GM10266 (cell line): ENCODE data around the gene ARHGEF16.

Experiments used
- DNase-seq: peaks from one replicate; pipeline ENCODE4 v3.0.0; 2012; ENCODE audit errors: extremely low spot score
- TF ChIP-seq, protein P1 (sequence below): IDR thresholded peaks from 2 replicates; pipeline ENCODE4 v1.5.1; 2012; ENCODE audit warnings: mild to moderate bottlenecking, low read depth; ENCODE audit not compliant: control insufficient read depth, insufficient read depth; ENCODE audit errors: missing control alignments

ARHGEF16 gene

GRCh38 chr1:3465935-3466321 is 11.5 kb downstream of the ARHGEF16 start:
- TF ChIP-seq, protein P1, sequence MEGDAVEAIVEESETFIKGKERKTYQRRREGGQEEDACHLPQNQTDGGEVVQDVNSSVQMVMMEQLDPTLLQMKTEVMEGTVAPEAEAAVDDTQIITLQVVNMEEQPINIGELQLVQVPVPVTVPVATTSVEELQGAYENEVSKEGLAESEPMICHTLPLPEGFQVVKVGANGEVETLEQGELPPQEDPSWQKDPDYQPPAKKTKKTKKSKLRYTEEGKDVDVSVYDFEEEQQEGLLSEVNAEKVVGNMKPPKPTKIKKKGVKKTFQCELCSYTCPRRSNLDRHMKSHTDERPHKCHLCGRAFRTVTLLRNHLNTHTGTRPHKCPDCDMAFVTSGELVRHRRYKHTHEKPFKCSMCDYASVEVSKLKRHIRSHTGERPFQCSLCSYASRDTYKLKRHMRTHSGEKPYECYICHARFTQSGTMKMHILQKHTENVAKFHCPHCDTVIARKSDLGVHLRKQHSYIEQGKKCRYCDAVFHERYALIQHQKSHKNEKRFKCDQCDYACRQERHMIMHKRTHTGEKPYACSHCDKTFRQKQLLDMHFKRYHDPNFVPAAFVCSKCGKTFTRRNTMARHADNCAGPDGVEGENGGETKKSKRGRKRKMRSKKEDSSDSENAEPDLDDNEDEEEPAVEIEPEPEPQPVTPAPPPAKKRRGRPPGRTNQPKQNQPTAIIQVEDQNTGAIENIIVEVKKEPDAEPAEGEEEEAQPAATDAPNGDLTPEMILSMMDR, result no peak

DNA sequence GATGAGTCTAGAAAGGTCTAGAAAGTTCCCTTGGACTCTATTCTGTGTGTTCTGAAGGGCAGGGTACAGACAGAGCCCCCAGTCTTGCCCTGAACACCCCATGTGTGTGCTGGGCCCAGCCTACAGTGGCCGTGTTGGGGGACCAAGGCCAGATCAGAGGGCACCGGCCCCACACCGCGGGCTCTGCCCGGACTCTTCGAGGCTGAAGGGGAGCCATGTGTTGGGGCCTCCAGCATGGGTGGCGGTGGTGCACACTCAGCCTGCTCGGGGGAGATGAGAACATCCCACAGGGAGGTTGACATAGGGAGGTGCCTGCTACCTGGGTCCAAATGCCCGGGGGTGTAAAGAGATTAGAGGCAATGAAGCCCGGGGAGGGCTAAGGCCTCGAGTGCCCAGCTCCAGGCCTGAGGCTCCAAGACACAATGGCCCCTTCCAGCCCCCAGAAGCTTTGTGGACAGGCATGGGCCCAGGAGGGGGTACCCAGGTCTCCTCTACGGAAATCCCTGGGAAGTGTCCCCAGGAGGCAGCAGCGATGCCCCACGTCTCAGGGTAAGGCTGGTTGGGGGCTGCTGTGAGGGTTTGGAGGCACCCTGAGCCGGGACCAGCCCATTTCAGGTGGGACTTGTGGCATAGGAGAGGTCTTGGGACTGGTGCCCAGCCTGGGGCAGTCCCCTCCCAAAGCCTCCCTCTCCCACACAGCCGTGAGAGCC is 12.1 kb downstream of the ARHGEF16 start:
- TF ChIP-seq, protein P1, result no peak
- no peak for DNase-seq

More at GRCh38 chr1:3465935-3466321, 11.5 kb downstream of the ARHGEF16 start:
- no peak for DNase-seq

GRCh38 chr1:3467096-3468036 is 12.9 kb downstream of the ARHGEF16 start:
- no peak for DNase-seq
- TF ChIP-seq, protein P1, result no peak

DNA sequence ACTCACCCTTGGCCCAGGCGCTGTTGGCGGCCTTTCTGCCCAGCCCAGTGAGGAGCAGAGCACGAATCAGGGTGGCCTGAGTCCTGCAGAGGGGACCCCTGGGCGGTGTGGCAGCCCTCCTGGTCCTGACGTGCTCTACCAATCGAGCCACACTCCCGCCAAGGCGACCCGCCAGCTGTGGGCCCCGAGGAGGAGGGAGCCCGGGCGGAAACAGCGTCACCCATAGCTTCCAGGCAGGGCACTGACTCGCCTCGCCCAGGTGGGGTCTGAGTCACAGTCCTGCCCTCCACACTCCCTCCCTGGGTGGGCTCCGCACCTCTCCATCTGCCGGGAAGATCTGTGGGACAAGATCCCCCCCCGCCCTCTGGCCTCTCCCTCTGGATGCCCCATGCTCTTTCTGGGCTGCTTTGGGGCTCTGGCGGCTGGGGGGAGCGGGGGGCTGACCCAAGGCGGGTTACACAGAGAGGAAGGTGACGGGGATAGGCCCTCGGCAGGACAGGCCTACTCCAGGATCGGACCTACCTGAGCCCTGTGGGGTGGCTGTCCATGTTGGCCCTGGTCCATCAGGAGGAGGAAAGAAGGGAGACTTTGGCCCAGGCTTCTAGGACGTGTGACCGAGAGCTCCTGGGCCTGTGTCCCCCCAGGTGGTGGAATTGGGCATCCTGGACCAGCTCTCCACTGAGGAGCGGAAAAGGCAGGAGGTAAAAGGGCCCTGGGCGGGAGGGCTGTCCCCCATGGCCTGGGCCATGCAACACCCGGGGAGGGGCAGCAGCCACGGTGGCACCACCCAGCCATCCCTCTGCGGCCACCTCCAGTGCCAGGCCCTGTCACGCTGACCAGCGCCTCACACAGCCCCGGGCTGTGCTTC is 14.0 kb downstream of the ARHGEF16 start:
- DNase-seq, result no peak
- TF ChIP-seq, protein P1, result no peak

DNA sequence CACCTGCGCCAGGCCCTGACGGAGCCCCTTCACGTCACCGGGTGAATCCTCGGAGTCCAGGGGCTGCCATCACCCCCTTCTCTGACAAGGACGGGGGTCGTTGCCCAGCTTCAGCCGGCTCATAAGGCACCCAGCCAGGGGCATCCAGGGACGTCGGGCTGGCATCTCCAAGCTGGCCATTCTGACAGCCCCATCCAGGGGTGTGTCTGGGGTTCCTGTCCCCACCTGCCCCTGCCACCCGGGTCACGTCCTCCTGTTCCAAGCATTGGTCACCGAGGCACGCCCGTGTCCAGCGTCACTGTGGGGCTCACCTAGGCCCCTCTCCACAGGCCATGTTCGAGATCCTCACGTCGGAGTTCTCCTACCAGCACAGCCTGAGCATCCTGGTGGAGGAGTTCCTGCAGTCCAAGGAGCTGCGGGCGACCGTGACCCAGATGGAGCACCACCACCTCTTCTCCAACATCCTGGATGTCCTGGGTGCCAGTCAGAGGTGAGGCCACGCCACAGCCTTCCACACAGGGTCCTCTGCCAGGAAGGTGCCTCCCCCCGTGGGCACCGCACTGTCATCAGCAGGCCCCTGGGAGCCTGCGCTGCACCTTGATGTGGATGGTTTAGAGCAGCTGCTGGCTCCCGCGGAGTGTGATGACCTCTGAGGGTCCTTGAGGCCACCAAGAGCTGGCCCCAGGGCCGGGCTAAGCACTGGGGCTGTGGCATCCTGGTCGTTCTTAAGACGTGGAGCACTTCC is 14.8 kb downstream of the ARHGEF16 start:
- no peak for DNase-seq
- TF ChIP-seq, protein P1, result no peak

GRCh38 chr1:3469849-3470649 is 15.6 kb downstream of the ARHGEF16 start:
- TF ChIP-seq, protein P1, result no peak

More at GRCh38 chr1:3469849-3470649, 15.6 kb downstream of the ARHGEF16 start:
- no peak for DNase-seq
